T-cell (primary cell): ENCODE results near the gene NCOA7. TPM values are rescaled to one million over a fixed set of nuclear protein-coding genes. Genes with fewer than 3 reads are reported as not detected.

ENCODE experiments used
- ATAC-seq, 4 experiments: fragments of 200-7000 bp in 3 of 4; fragments of 150-1000 bp in 1 of 4; cut with Tn5 transposase; replicated peaks in 1 of 4; 1 replicate in 3 of 4; 2 replicates in 1 of 4; pipeline ENCODE4 v1.10.0; 2021; ENCODE audit warnings: moderate library complexity in 3 of 4, mild to moderate bottlenecking in 2 of 4, moderate number of reproducible peaks in 1 of 4
- CTCF ChIA-PET, 2 donors: fragments of 300-600 bp; sonication (Branson Sonifier 250); formaldehyde crosslinking; loops; one replicate each; lab custom pipeline; 2022; ENCODE audit warnings: antibody characterized with exemption in 2 of 2; lab: Charles Lee
- POLR2A ChIA-PET, 2 donors: fragments of 300-600 bp; sonication (Branson Sonifier 250); formaldehyde crosslinking; loops; one replicate each; lab custom pipeline; 2022; ENCODE audit warnings: antibody characterized with exemption in 2 of 2; lab: Charles Lee
- DNase-seq, 35 experiments: peaks; one replicate each; pipeline versions ENCODE4 v3.0.0 to v3.0.0-alpha.2; 2013 to 2023
- H3K27ac ChIP-seq: one replicate; pipeline ENCODE4 v1.5.1; 2013; ENCODE audit warnings: low read length
- H3K27me3 ChIP-seq, 2 experiments: replicated peaks in 1 of 2; 1 replicate in 1 of 2; 2 replicates in 1 of 2; pipeline versions ENCODE4 v1.6.1 to v1.7.0; 2013; ENCODE audit warnings: low read length in 1 of 2, mixed read lengths in 1 of 2; ENCODE audit not compliant: control insufficient read depth in 2 of 2, insufficient read depth in 2 of 2; ENCODE audit errors: extremely low read depth in 1 of 2
- H3K36me3 ChIP-seq, 2 donors: 1 replicate in 1 of 2; 2 replicates in 1 of 2; pipeline versions ENCODE4 v1.6.1 to v1.7.0; 2013; ENCODE audit warnings: low read length in 1 of 2; ENCODE audit not compliant: control insufficient read depth in 2 of 2, insufficient read depth in 1 of 2; ENCODE audit errors: extremely low read depth in 1 of 2
- H3K4me1 ChIP-seq, 2 experiments: 1 replicate in 1 of 2; 2 replicates in 1 of 2; pipeline versions ENCODE4 v1.6.1 to v1.7.0; 2013; ENCODE audit warnings: low read length in 2 of 2, mixed read lengths in 1 of 2; ENCODE audit not compliant: insufficient read depth in 2 of 2, control insufficient read depth in 1 of 2; ENCODE audit errors: extremely low read depth in 1 of 2
- H3K4me3 ChIP-seq, 2 donors: 1 replicate in 1 of 2; 2 replicates in 1 of 2; pipeline versions ENCODE4 v1.5.1 to v1.7.0; 2013; ENCODE audit warnings: mild to moderate bottlenecking in 2 of 2, low read length in 1 of 2, moderate library complexity in 1 of 2; ENCODE audit not compliant: control insufficient read depth in 1 of 2; ENCODE audit errors: extremely low read depth in 1 of 2
- H3K9me3 ChIP-seq: 2 replicates; pipeline ENCODE4 v1.7.0; 2013
- H3K27ac Mint-ChIP-seq, 2 donors: one replicate each; pipeline ENCODE4 v1.8.0; 2020 to 2021; ENCODE audit warnings: mild to moderate bottlenecking in 2 of 2, mixed read lengths in 2 of 2
- H3K27me3 Mint-ChIP-seq, 2 donors: one replicate each; pipeline ENCODE4 v1.8.0; 2021 to 2022; ENCODE audit warnings: mixed read lengths in 2 of 2
- H3K36me3 Mint-ChIP-seq: one replicate; pipeline ENCODE4 v1.8.0; 2021; ENCODE audit warnings: mixed read lengths
- H3K4me1 Mint-ChIP-seq, 3 donors: one replicate each; pipeline ENCODE4 v1.8.0; 2020 to 2022; ENCODE audit warnings: mixed read lengths in 3 of 3, mild to moderate bottlenecking in 1 of 3
- H3K4me3 Mint-ChIP-seq, 3 donors: one replicate each; pipeline ENCODE4 v1.8.0; 2020 to 2022; ENCODE audit warnings: mild to moderate bottlenecking in 3 of 3, mixed read lengths in 3 of 3, moderate library complexity in 3 of 3
- H3K9me3 Mint-ChIP-seq, 3 donors: one replicate each; pipeline ENCODE4 v1.8.0; 2020 to 2022; ENCODE audit warnings: mixed read lengths in 3 of 3
- whole genome bisulfite sequencing: methylation state at CpG from one replicate; pipeline ENCODE4 v1.1.5; 2013; ENCODE audit warnings: missing lambda C conversion rate; ENCODE audit not compliant: insufficient coverage; 5-methylcytosine and 5-hydroxymethylcytosine counted together
- total RNA-seq, 35 experiments: library from RNA in 6 of 35; stranded (reverse) in 6 of 35; fragments of 120-200 nt in 1 of 35; gene quantifications; one replicate each; pipeline versions ENCODE4 v1.2.1 to v1.2.4 and lab custom pipeline; 2013 to 2026

NCOA7 gene
- total RNA-seq, 5 donors from 2014 or later (not counting 1 experiment from before 2014, with no cell fraction given), result 40.3 to 51.6 (median 46.4) TPM

- ChIA-PET POLR2A (no interaction called here), CTCF (no interaction called here)
- Mint-ChIP-seq H3K27me3 (peaks cover 9 to 13% of the 10 kb centered on the region in 2 donors), H3K27ac (no peak overlapping the region), H3K9me3 (no peaks in the 10 kb centered on the region), H3K4me1 (peaks cover 0 to 6% (median 3%) of the 10 kb centered on the region in 3 donors), H3K36me3 (no peaks in the 10 kb centered on the region), H3K4me3 (no peak overlapping the region)
- Histone ChIP-seq H3K9me3 (no peaks in the 10 kb centered on the region), H3K4me3 (no peak overlapping the region), H3K27me3 (no peaks in the 10 kb centered on the region), H3K27ac (no peak overlapping the region), H3K4me1 (no peaks in the 10 kb centered on the region), H3K36me3 (no peaks in the 10 kb centered on the region)
- no peak for ATAC-seq
- WGBS, result 64% methylated on average over 3 of the region's 4 CpGs
- no peak for DNase-seq
Measured at GRCh38 chr6:125943528-125944433, 153.0 kb downstream of the NCOA7 start.

DNA sequence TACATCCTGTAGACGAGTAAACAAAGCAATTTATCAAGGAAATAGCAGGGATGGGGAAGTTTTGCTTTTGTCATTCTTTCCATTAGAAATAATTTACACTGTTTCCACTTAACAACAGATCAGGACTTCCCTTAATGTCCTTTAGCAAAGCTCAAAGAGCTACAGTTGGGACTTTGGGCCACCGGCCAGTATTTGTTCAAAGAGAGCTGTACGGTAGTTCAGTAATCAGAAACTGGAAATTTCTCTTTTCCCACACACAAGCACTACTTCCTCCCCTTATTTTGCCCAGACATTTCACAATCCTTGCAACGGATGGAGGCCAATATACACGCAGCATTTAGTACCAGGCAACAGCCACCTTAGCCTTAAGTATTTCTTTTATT, 153.7 kb downstream of the NCOA7 start:
- no peak for ATAC-seq
- no peaks in the 10 kb centered on the region for H3K36me3 Mint-ChIP-seq
- H3K27me3 Mint-ChIP-seq, result peaks cover 7 to 13% of the 10 kb centered on the region in 2 donors

GRCh38 chr6:125944896-125945295, 154.1 kb downstream of the NCOA7 start:
- ChIA-PET POLR2A (interaction anchor here in 1 of 2 donors (0.6 kb wide), 1 partner anchor 19 kb away, joined by 4 read pairs; no protein-coding TSS in a partner anchor), CTCF (interaction anchor here in 1 of 2 donors (0.7 kb wide), 1 partner anchor 341 kb away, joined by 3 read pairs; no protein-coding TSS in a partner anchor)
- DNase-seq, result no peak
- H3K36me3 Mint-ChIP-seq, result no peaks in the 10 kb centered on the region
- WGBS, result no CpG with 5 or more reads among the region's 1 CpG
- H3K9me3 Mint-ChIP-seq, result no peaks in the 10 kb centered on the region
- no peak overlapping the region for H3K4me3 Mint-ChIP-seq
- H3K27ac ChIP-seq, result no peak overlapping the region
- no peak overlapping the region for H3K4me3 ChIP-seq
- no peaks in the 10 kb centered on the region for H3K9me3 ChIP-seq
- H3K4me1 Mint-ChIP-seq, result peaks cover 0 to 6% (median 3%) of the 10 kb centered on the region in 3 donors
- peaks cover 8 to 11% of the 10 kb centered on the region in 2 donors for H3K27me3 Mint-ChIP-seq
- peaks cover 0 to 3% of the 10 kb centered on the region in 2 experiments for H3K27me3 ChIP-seq
- no peak overlapping the region for H3K27ac Mint-ChIP-seq
- no peak for ATAC-seq
- no peaks in the 10 kb centered on the region for H3K36me3 ChIP-seq
- H3K4me1 ChIP-seq, result no peaks in the 10 kb centered on the region

More for the DNA sequence above, 153.7 kb downstream of the NCOA7 start:
- DNase-seq, result no peak
- no peak overlapping the region for H3K27ac ChIP-seq
- H3K4me3 Mint-ChIP-seq, result no peak overlapping the region
- H3K36me3 ChIP-seq, result no peaks in the 10 kb centered on the region
- H3K9me3 Mint-ChIP-seq, result no peaks in the 10 kb centered on the region
- H3K27ac Mint-ChIP-seq, result no peak overlapping the region
- no CpG with 5 or more reads among the region's 5 CpGs for WGBS
- H3K4me1 Mint-ChIP-seq, result peaks cover 0 to 6% (median 3%) of the 10 kb centered on the region in 3 donors
- H3K27me3 ChIP-seq, result no peaks in the 10 kb centered on the region
- POLR2A ChIA-PET, result interaction anchor here in 1 of 2 donors (0.6 kb wide), 1 partner anchor 20 kb away, joined by 4 read pairs; no protein-coding TSS in a partner anchor
- CTCF ChIA-PET, result no interaction called here
- H3K4me3 ChIP-seq, result no peak overlapping the region
- H3K4me1 ChIP-seq, result no peaks in the 10 kb centered on the region
- H3K9me3 ChIP-seq, result no peaks in the 10 kb centered on the region

- 83% methylated on average over 1 of the region's 1 CpG for WGBS
- H3K27ac Mint-ChIP-seq, result no peak overlapping the region
- ChIA-PET CTCF (interaction anchor here in 1 of 2 donors (0.7 kb wide), 1 partner anchor 342 kb away, joined by 3 read pairs; no protein-coding TSS in a partner anchor), POLR2A (no interaction called here)
- no peaks in the 10 kb centered on the region for H3K4me1 ChIP-seq
- no peaks in the 10 kb centered on the region for H3K9me3 ChIP-seq
- no peaks in the 10 kb centered on the region for H3K36me3 ChIP-seq
- no peak for ATAC-seq
- no peaks in the 10 kb centered on the region for H3K36me3 Mint-ChIP-seq
- H3K9me3 Mint-ChIP-seq, result no peaks in the 10 kb centered on the region
- H3K4me1 Mint-ChIP-seq, result peaks cover 0 to 6% (median 3%) of the 10 kb centered on the region in 3 donors
- H3K4me3 ChIP-seq, result no peak overlapping the region
- no peak overlapping the region for H3K4me3 Mint-ChIP-seq
- DNase-seq, result no peak
- H3K27me3 Mint-ChIP-seq, result peaks cover 10% of the 10 kb centered on the region in 2 donors
- peaks cover 0 to 3% of the 10 kb centered on the region in 2 experiments for H3K27me3 ChIP-seq
- H3K27ac ChIP-seq, result no peak overlapping the region
Measured at GRCh38 chr6:125945378-125946141, 154.8 kb downstream of the NCOA7 start.

GRCh38 chr6:125947615-125948014, 156.9 kb downstream of the NCOA7 start:
- peaks cover 6 to 11% of the 10 kb centered on the region in 2 donors for H3K27me3 Mint-ChIP-seq
- no peak overlapping the region for H3K4me3 Mint-ChIP-seq
- H3K9me3 ChIP-seq, result no peaks in the 10 kb centered on the region
- H3K27ac ChIP-seq, result no peak overlapping the region
- no peak overlapping the region for H3K27ac Mint-ChIP-seq
- H3K4me1 ChIP-seq, result no peaks in the 10 kb centered on the region
- ChIA-PET POLR2A (interaction anchor here in 1 of 2 donors (0.6 to 0.8 kb wide), 2 partner anchors 15 to 153 kb away, joined by 3 to 4 read pairs; no protein-coding TSS in a partner anchor), CTCF (interaction anchor here in 1 of 2 donors (1.3 kb wide), 1 partner anchor 8 kb away, joined by 8 read pairs; no protein-coding TSS in a partner anchor)
- no peaks in the 10 kb centered on the region for H3K9me3 Mint-ChIP-seq
- H3K36me3 ChIP-seq, result no peaks in the 10 kb centered on the region
- WGBS, result no CpG with 5 or more reads among the region's 2 CpGs
- H3K27me3 ChIP-seq, result peaks cover 0 to 3% of the 10 kb centered on the region in 2 experiments
- H3K4me1 Mint-ChIP-seq, result peaks cover 0 to 6% (median 3%) of the 10 kb centered on the region in 3 donors
- no peaks in the 10 kb centered on the region for H3K36me3 Mint-ChIP-seq
- H3K4me3 ChIP-seq, result no peak overlapping the region
- ATAC-seq, result no peak
- DNase-seq, result no peak

DNA sequence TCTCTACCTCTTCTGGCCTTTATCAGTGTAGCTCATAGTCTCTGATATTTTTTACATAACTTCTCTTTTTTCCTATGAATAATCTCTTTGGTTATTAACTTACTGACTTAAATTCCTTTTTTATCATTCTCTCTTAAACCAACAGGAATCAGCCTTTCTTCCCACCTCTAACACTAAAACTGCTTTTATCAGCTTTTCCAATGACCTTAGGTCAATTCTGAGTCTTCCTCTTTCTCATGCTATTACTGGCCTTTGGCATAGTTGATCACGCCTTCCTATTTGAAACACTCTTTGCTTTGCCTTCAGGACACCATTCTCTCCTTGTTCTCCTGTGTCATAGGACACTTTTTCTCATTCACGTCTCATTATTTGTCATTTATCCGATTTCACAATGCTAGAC, 157.7 kb downstream of the NCOA7 start:
- 94% methylated on average over 2 of the region's 3 CpGs for WGBS
- no peaks in the 10 kb centered on the region for H3K36me3 Mint-ChIP-seq

More for the DNA sequence above, 157.7 kb downstream of the NCOA7 start:
- no peak for DNase-seq
- H3K4me1 ChIP-seq, result no peaks in the 10 kb centered on the region
- ChIA-PET CTCF (no interaction called here), POLR2A (no interaction called here)
- H3K9me3 Mint-ChIP-seq, result no peaks in the 10 kb centered on the region
- no peak overlapping the region for H3K4me3 ChIP-seq
- no peak overlapping the region for H3K4me3 Mint-ChIP-seq
- no peak for ATAC-seq
- no peak overlapping the region for H3K27ac Mint-ChIP-seq
- H3K27me3 Mint-ChIP-seq, result peaks cover 3 to 11% of the 10 kb centered on the region in 2 donors
- H3K36me3 ChIP-seq, result no peaks in the 10 kb centered on the region
- peaks cover 0 to 5% of the 10 kb centered on the region in 2 experiments for H3K27me3 ChIP-seq
- H3K27ac ChIP-seq, result no peak overlapping the region
- peaks cover 0 to 6% (median 3%) of the 10 kb centered on the region in 3 donors for H3K4me1 Mint-ChIP-seq
- H3K9me3 ChIP-seq, result no peaks in the 10 kb centered on the region
